DOHH2 (cell line): ENCODE data around the gene NCAM1.

Experiments used
- CTCF ChIP-seq: fragments of 200-600 bp; sonication (generic); IDR thresholded peaks from one replicate; pipeline ENCODE4 v1.5.1; 2014; ENCODE audit warnings: antibody characterized with exemption, mild to moderate bottlenecking, low read depth, low read length; ENCODE audit not compliant: poor library complexity, severe bottlenecking
- EZH2phosphoT487 ChIP-seq: fragments of 200-600 bp; sonication (generic); IDR thresholded peaks from 2 replicates; pipeline ENCODE4 v1.6.1; 2017; ENCODE audit warnings: borderline replicate concordance, mild to moderate bottlenecking, antibody characterized with exemption, low read length, moderate library complexity, mixed read lengths

GRCh38 chr11:113296447-113297205, 335.4 kb downstream of the NCAM1 start:
- TF ChIP-seq CTCF (no peak), EZH2phosphoT487 (no peak)
